ENCODE results near the gene BTBD6.

DNA sequence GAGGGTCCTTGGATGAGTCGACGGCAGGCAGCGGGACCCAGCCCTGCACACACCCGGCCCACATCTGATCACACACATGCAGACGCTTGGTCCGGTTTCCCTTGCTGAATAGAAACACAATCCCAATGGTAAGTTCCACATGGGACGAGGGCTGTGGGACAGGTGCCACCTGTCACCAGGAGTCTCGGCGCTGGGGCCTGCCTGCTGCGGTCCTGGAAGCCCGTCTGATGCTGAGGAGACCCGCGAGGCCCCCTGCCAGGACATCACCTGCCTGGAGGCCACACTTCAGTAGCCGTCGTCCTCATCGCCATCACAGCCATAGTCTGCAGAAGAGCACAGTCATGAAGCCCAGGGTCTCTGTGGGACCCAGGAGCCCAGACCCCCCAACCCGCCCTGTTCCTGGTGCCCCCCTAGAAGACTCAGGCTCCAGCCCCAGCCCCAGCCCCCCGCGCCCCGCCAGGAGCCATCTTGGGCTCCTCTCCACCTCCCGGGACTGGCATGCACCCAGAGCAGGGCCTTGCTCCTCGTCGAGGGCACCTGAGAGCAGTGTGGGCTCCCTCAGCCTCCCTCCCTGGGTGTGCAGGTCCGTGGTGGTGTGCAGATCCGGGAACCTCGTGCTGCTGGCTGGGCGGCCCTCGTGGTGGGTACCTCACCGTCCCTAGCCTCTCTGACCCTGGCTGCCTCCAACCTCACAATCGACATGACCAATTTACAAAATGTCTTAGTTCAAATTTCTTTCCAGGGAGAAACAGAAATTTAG lies 37.9 kb upstream of the BTBD6 start:
- no peak for TF ChIP-seq NFIC (IDR thresholded peaks at IDR 0.05)
- no peak for TF ChIP-seq EP300 (IDR thresholded peaks at IDR 0.05; ENCODE audit: borderline replicate concordance)
- TF ChIP-seq EGR1 (IDR thresholded peaks at IDR 0.05), result no peak
- TF ChIP-seq, protein P1, sequence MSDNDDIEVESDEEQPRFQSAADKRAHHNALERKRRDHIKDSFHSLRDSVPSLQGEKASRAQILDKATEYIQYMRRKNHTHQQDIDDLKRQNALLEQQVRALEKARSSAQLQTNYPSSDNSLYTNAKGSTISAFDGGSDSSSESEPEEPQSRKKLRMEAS (IDR thresholded peaks at IDR 0.05), result no peak
- TF ChIP-seq ZBTB7A (IDR thresholded peaks at IDR 0.05; ENCODE audit: low read depth), result no peak
- no peak for TF ChIP-seq TAF1 (IDR thresholded peaks at IDR 0.05; ENCODE audit: low read depth)
- TF ChIP-seq, protein P2, sequence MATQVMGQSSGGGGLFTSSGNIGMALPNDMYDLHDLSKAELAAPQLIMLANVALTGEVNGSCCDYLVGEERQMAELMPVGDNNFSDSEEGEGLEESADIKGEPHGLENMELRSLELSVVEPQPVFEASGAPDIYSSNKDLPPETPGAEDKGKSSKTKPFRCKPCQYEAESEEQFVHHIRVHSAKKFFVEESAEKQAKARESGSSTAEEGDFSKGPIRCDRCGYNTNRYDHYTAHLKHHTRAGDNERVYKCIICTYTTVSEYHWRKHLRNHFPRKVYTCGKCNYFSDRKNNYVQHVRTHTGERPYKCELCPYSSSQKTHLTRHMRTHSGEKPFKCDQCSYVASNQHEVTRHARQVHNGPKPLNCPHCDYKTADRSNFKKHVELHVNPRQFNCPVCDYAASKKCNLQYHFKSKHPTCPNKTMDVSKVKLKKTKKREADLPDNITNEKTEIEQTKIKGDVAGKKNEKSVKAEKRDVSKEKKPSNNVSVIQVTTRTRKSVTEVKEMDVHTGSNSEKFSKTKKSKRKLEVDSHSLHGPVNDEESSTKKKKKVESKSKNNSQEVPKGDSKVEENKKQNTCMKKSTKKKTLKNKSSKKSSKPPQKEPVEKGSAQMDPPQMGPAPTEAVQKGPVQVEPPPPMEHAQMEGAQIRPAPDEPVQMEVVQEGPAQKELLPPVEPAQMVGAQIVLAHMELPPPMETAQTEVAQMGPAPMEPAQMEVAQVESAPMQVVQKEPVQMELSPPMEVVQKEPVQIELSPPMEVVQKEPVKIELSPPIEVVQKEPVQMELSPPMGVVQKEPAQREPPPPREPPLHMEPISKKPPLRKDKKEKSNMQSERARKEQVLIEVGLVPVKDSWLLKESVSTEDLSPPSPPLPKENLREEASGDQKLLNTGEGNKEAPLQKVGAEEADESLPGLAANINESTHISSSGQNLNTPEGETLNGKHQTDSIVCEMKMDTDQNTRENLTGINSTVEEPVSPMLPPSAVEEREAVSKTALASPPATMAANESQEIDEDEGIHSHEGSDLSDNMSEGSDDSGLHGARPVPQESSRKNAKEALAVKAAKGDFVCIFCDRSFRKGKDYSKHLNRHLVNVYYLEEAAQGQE (IDR thresholded peaks at IDR 0.05; ENCODE audit: low read depth), result no peak
- TF ChIP-seq FOXM1 (IDR thresholded peaks at IDR 0.05; ENCODE audit: borderline replicate concordance, low read depth), result no peak
- no peak for TF ChIP-seq RAD21 (IDR thresholded peaks at IDR 0.05; ENCODE audit: low read depth)
